DOHH2 (cell line): ENCODE data around the gene CDH22.

Source experiments
- H3F3A ChIP-seq: fragments of 200-600 bp; sonication (generic), shearing (Covaris generic); 2 replicates; pipeline ENCODE4 v1.6.0; 2016; ENCODE audit warnings: antibody characterized with exemption, mild to moderate bottlenecking; ENCODE audit not compliant: control insufficient read depth, insufficient read depth
- H3K27ac ChIP-seq: fragments of 200-600 bp; sonication (generic); 2 replicates; pipeline ENCODE4 v1.5.1; 2014; ENCODE audit warnings: low read depth, mild to moderate bottlenecking, low read length, moderate library complexity
- H3K27me3 ChIP-seq: fragments of 200-600 bp; sonication (generic); 2 replicates; pipeline ENCODE4 v1.6.1; 2014; ENCODE audit warnings: mild to moderate bottlenecking, low read length, mixed read lengths; ENCODE audit not compliant: control insufficient read depth
- H3K36me3 ChIP-seq: fragments of 200-600 bp; sonication (generic); 2 replicates; pipeline ENCODE4 v1.6.1; 2014; ENCODE audit warnings: mild to moderate bottlenecking, low read length, moderate library complexity, mixed read lengths; ENCODE audit not compliant: control insufficient read depth
- H3K4me1 ChIP-seq: fragments of 200-600 bp; sonication (generic); 2 replicates; pipeline ENCODE4 v1.6.1; 2014; ENCODE audit warnings: mild to moderate bottlenecking, low read length, mixed read lengths; ENCODE audit not compliant: control insufficient read depth
- H3K4me2 ChIP-seq: fragments of 200-600 bp; sonication (generic); 2 replicates; pipeline ENCODE4 v1.6.0; 2014; ENCODE audit warnings: mild to moderate bottlenecking, low read length, moderate library complexity
- H3K4me3 ChIP-seq: fragments of 200-600 bp; sonication (generic); 2 replicates; pipeline ENCODE4 v1.5.1; 2014; ENCODE audit warnings: mild to moderate bottlenecking, low read length, mixed read lengths
- H3K79me2 ChIP-seq: fragments of 200-600 bp; sonication (generic); 2 replicates; pipeline ENCODE4 v1.6.1; 2014; ENCODE audit warnings: mild to moderate bottlenecking, low read length, mixed read lengths; ENCODE audit not compliant: control insufficient read depth
- H3K9me2 ChIP-seq: fragments of 200-600 bp; sonication (generic); replicated peaks from 2 replicates; pipeline ENCODE4 v1.6.1; 2014; ENCODE audit warnings: mild to moderate bottlenecking, low read length, mixed read lengths; ENCODE audit not compliant: control insufficient read depth
- H3K9me3 ChIP-seq: fragments of 200-600 bp; sonication (generic); 2 replicates; pipeline ENCODE4 v1.6.1; 2014; ENCODE audit warnings: antibody characterized with exemption, low read length, mixed read lengths; ENCODE audit not compliant: control insufficient read depth, insufficient read depth
- H4K20me1 ChIP-seq: fragments of 200-600 bp; sonication (generic); 2 replicates; pipeline ENCODE4 v1.6.0; 2014; ENCODE audit warnings: low read depth, mild to moderate bottlenecking, antibody characterized with exemption, low read length, moderate library complexity; ENCODE audit not compliant: control insufficient read depth, insufficient read depth
- EZH2phosphoT487 ChIP-seq: fragments of 200-600 bp; sonication (generic); IDR thresholded peaks from 2 replicates; pipeline ENCODE4 v1.6.1; 2017; ENCODE audit warnings: borderline replicate concordance, mild to moderate bottlenecking, antibody characterized with exemption, low read length, moderate library complexity, mixed read lengths
- TF ChIP-seq, protein P1 (sequence below): fragments of 200-600 bp; sonication (generic); IDR thresholded peaks from one replicate; pipeline ENCODE4 v1.5.1; 2014; ENCODE audit warnings: antibody characterized with exemption, mild to moderate bottlenecking, low read depth, low read length; ENCODE audit not compliant: poor library complexity, severe bottlenecking

The CDH22 gene

GRCh38 chr20:46270977-46271744 lies 37.1 kb downstream of the CDH22 start:
- Histone ChIP-seq H3F3A (no peaks in the 10 kb centered on the region), H3K4me1 (no peaks in the 10 kb centered on the region), H3K27ac (no peak overlapping the region), H3K79me2 (no peaks in the 10 kb centered on the region), H3K9me3 (no peaks in the 10 kb centered on the region), H4K20me1 (no peaks in the 10 kb centered on the region), H3K4me2 (no peak overlapping the region), H3K27me3 (no peaks in the 10 kb centered on the region; the same call in 1 of the 2 replicates), H3K36me3 (no peaks in the 10 kb centered on the region), H3K9me2 (no peaks in the 10 kb centered on the region), H3K4me3 (no peak overlapping the region)
- TF ChIP-seq, protein P1, sequence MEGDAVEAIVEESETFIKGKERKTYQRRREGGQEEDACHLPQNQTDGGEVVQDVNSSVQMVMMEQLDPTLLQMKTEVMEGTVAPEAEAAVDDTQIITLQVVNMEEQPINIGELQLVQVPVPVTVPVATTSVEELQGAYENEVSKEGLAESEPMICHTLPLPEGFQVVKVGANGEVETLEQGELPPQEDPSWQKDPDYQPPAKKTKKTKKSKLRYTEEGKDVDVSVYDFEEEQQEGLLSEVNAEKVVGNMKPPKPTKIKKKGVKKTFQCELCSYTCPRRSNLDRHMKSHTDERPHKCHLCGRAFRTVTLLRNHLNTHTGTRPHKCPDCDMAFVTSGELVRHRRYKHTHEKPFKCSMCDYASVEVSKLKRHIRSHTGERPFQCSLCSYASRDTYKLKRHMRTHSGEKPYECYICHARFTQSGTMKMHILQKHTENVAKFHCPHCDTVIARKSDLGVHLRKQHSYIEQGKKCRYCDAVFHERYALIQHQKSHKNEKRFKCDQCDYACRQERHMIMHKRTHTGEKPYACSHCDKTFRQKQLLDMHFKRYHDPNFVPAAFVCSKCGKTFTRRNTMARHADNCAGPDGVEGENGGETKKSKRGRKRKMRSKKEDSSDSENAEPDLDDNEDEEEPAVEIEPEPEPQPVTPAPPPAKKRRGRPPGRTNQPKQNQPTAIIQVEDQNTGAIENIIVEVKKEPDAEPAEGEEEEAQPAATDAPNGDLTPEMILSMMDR, result no peak
- no peak for TF ChIP-seq EZH2phosphoT487

DNA sequence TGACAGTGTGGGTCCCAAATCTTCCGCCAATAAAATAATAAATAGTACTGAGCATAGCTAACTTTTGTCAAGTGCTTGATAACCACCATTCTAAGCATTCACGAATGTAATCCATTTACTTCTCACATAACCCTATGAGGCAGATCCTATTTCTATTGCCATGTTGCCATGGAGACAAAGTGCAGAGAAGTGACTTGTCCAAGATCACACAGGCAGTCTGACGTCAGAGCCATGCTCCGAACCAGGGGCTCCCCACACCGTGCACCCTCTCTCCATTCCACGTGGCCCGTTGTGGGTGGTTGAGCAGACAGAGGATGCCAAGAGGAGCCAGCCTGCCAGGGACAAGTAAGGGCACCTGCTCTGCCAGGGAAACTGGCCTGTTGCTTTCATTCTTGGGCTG lies 38.9 kb downstream of the CDH22 start:
- H3K36me3 ChIP-seq, result no peaks in the 10 kb centered on the region
- H3K4me2 ChIP-seq, result no peak overlapping the region
- no peaks in the 10 kb centered on the region; the same call in 1 of the 2 replicates for H3K27me3 ChIP-seq
- no peaks in the 10 kb centered on the region for H3F3A ChIP-seq
- no peaks in the 10 kb centered on the region for H3K9me3 ChIP-seq
- H3K4me3 ChIP-seq, result no peak overlapping the region
- no peak for TF ChIP-seq EZH2phosphoT487
- TF ChIP-seq, protein P1, result no peak
- H3K27ac ChIP-seq, result no peak overlapping the region
- H3K9me2 ChIP-seq, result no peaks in the 10 kb centered on the region
- H3K79me2 ChIP-seq, result no peaks in the 10 kb centered on the region
- H3K4me1 ChIP-seq, result no peaks in the 10 kb centered on the region
- no peaks in the 10 kb centered on the region for H4K20me1 ChIP-seq

- Histone ChIP-seq H3K36me3 (no peaks in the 10 kb centered on the region), H3K9me2 (no peaks in the 10 kb centered on the region), H3K27me3 (no peaks in the 10 kb centered on the region; the same call in 1 of the 2 replicates), H3F3A (no peaks in the 10 kb centered on the region), H3K4me1 (no peaks in the 10 kb centered on the region), H3K9me3 (no peaks in the 10 kb centered on the region), H3K27ac (no peak overlapping the region), H3K79me2 (no peaks in the 10 kb centered on the region), H3K4me2 (no peak overlapping the region), H4K20me1 (no peaks in the 10 kb centered on the region), H3K4me3 (no peak overlapping the region)
- no peak for TF ChIP-seq EZH2phosphoT487
- TF ChIP-seq, protein P1, result no peak
Observed at GRCh38 chr20:46268662-46269061, 39.6 kb downstream of the CDH22 start.
